HT1080 (cell line): ENCODE results near the gene POFUT2. TPM values are rescaled to one million over a fixed set of nuclear protein-coding genes. Genes with fewer than 3 reads are reported as not detected.

Experiments used
- DNase-seq: peaks from one replicate; pipeline ENCODE4 v3.0.0-alpha.2; 2015; ENCODE audit warnings: low read depth
- total RNA-seq: library from RNA; depleted of rRNA; stranded (reverse); fragments of >200 nt; shearing (Covaris generic); gene quantifications from 2 replicates; pipeline ENCODE4 v1.2.3, GENCODE V29; 2014

Gene POFUT2
- total RNA-seq, 1 experiment from 2014 or later: 36.5 TPM

GRCh38 chr21:45299026-45299863, 11.6 kb upstream of the POFUT2 start:
- no peak for DNase-seq

GRCh38 chr21:45297869-45298268, 10.2 kb upstream of the POFUT2 start:
- DNase-seq: no peak

GRCh38 chr21:45297329-45297728, 9.6 kb upstream of the POFUT2 start:
- DNase-seq: no peak

GRCh38 chr21:45296638-45297037, 8.9 kb upstream of the POFUT2 start:
- DNase-seq: no peak

- no peak for DNase-seq
These were observed 8.1 kb upstream of the POFUT2 start for GRCh38 chr21:45295576-45296365.

GRCh38 chr21:45294509-45295291, 7.0 kb upstream of the POFUT2 start:
- peak; percentile 93 for DNase-seq

- DNase-seq: no peak
These were observed 6.2 kb upstream of the POFUT2 start for GRCh38 chr21:45293726-45294401.

GRCh38 chr21:45293220-45293725, 5.6 kb upstream of the POFUT2 start:
- no peak for DNase-seq

- DNase-seq: peak; percentile 84
These were observed 4.9 kb upstream of the POFUT2 start for GRCh38 chr21:45292399-45293219.

GRCh38 chr21:45291613-45292398, 4.1 kb upstream of the POFUT2 start:
- no peak for DNase-seq

GRCh38 chr21:45290948-45291612, 3.4 kb upstream of the POFUT2 start:
- DNase-seq: no peak

GRCh38 chr21:45289655-45290515, 2.2 kb upstream of the POFUT2 start:
- DNase-seq: no peak

GRCh38 chr21:45289134-45289533, 1.4 kb upstream of the POFUT2 start:
- no peak for DNase-seq

GRCh38 chr21:45288441-45288841, 746 bp upstream of the POFUT2 start:
- no peak for DNase-seq

- DNase-seq: no peak
These were observed 841 bp downstream of the POFUT2 start for GRCh38 chr21:45286671-45287437.

- DNase-seq: no peak
These were observed 2.3 kb downstream of the POFUT2 start for GRCh38 chr21:45285266-45285931.

- no peak for DNase-seq
These were observed 3.3 kb downstream of the POFUT2 start for GRCh38 chr21:45284456-45284741.
